NCI-H1092 treated with DMSO at 0.1 percent for 48 hours (cell line): Measurements from ENCODE around the gene POLR2F.
"Not testable (repeated sequence)": the region's sequence is repeated elsewhere in the genome, so short reads cannot be mapped to it uniquely, and the experiment has no call there.

Experiments
- DNase-seq: peaks from one replicate; lab custom pipeline; 2025; lab: John Stamatoyannopoulos, UW

Gene POLR2F

GRCh38 chr22:37954686-37955085 lies 1.2 kb downstream of the POLR2F start:
- no peak for DNase-seq

GRCh38 chr22:37955825-37956397 lies 2.4 kb downstream of the POLR2F start:
- DNase-seq, result not testable (repeated sequence)

- no peak for DNase-seq
Observed at GRCh38 chr22:37957232-37957631, 3.7 kb downstream of the POLR2F start.

DNA sequence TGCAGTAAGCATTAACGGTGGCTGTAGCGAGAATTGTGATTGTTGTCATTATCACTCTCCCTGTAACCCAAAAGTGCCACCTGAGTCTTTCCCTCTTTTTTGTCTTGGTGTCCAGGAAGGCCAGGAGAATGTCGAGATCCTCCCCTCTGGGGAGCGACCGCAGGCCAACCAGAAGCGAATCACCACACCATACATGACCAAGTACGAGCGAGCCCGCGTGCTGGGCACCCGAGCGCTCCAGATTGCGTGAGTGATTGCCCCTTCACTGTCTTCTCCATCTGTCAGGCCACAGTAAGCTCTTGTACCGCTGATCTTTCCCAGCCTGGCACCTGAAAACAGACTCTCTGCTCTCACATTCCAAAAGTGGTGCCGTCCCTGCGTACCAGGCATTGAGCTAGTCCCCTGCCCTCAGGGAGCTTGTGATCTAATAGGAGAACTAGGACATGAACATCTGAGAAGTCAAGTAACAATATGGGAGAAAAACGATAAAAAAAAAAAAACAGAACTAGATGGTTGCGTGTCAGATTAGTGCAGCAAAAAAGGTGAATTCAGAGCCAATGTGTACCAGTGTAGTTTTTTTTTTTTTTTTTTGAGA lies 5.8 kb downstream of the POLR2F start:
- no peak for DNase-seq

DNA sequence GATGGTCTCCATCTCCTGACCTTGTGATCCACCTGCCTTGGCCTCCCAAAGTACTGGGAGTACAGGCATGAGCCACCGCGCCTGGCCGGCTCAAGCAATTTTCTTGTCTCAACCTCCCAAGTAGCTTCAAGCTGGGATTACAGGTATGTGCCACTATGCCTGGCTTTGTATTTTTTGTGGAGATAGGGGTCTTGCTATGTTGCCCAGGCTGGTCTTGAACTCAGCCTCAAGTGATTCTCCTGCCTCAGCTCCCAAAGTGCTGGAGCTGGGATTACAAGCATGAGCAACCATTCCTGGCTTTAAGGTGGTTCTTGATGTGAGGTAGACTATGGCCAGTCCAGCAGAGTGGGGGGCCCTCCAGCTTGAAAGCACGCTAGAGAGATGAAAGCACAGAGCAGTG lies 7.6 kb downstream of the POLR2F start:
- DNase-seq, result no peak

DNA sequence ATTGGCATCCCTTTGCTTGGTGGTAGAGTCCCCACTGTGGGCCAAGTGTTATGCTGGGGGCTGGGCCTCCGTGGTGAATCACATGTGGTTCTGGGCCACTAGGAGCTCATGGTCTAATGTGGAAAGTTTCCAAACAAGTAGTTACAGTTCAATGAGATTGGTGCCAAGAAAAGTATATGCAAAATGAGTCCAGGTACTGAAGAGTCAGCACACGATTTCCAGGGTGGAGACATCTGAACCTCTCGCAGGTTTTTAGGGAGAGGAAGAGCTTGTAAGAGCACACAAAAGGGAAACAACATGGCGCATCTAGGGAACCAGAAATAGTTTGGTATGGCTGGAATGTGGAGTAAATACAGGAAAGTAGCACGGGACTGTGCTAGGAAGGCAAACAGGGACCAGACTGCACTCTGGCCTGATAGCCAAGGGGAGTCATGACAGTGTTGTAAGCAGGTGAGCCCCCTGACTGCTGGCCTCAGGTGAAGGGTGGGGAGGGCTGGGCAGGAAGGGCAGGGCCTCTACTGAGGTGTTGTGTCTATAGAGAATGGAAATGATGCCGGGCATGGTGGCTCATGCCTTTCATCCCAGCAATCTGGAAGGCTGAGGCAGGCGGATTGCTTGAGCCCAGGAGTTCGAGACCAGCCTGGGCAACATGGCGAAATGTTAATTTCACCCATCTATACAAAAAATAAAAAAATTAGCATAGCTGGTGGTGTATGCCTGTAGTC lies 12.6 kb downstream of the POLR2F start:
- DNase-seq, result no peak

DNA sequence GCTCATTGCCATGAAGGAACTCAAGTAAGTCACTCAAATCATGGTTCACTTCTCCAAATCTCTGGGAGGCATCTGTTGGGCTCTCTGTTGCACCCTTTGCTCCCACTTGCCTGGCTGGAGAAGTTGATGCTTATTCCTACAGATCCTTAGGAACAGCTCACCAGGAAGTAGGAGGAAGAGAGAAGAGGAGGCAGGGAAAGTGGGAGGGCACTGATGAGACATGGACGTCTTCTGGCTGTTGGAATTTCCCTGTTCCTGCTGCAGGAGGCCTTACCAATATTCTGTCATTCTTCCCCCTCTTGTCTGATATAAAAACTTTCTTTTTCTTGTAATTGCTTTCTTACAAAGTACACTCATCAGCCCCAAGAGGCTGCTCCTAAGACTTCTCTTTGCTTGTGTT lies 13.6 kb downstream of the POLR2F start:
- no peak for DNase-seq

- no peak for DNase-seq
Observed at GRCh38 chr22:37967637-37968451, 14.3 kb downstream of the POLR2F start.

- DNase-seq, result no peak
Observed at GRCh38 chr22:37968452-37969251, 15.2 kb downstream of the POLR2F start.

DNA sequence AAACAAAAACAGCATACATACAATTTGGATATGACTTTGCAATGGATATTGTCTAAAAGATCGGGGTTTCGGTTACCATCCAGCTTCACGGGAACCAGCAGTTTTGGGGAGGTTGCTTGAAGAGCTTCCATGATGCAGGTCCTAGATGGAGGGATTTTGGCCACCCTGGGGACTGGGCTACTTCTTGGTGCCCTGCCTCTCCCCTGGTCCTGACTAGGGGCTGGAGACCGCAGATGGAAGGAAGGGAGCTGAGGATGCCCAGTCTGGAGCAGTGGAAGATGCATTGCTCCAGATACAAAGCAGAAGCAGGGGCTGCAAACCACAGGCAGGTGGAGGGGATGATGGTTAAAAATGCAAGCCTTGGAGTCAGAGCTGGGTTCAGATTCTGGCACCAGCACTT lies 17.4 kb downstream of the POLR2F start:
- DNase-seq, result no peak

GRCh38 chr22:37971475-37972434 lies 18.3 kb downstream of the POLR2F start:
- DNase-seq, result no peak

GRCh38 chr22:37972527-37972926 lies 19.0 kb downstream of the POLR2F start:
- DNase-seq, result peak; percentile 22

GRCh38 chr22:37973271-37974170 lies 20.0 kb downstream of the POLR2F start:
- no peak for DNase-seq

- no peak for DNase-seq
Observed at GRCh38 chr22:37975153-37975552, 21.7 kb downstream of the POLR2F start.

DNA sequence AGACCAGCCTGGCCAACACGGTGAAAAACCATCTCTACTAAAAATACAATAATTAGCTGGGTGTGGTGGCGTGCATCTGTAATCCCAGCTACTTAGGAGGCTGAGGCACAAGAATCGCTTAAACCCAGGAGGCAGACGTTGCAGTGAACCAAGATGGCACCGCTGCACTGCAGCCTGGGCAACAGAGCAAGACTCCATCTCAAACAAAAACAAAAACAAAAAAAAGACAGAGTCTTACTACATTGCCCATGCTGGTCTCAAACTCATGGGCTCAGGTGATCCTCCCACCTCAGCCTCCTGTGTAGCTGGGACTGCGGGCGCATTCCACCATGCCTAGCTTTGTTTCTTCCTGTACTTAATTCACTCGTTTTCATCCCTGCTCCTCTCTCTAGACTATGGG lies 22.5 kb downstream of the POLR2F start:
- DNase-seq, result not testable (repeated sequence)

- DNase-seq, result no peak
Observed at GRCh38 chr22:37976547-37976946, 23.0 kb downstream of the POLR2F start.

DNA sequence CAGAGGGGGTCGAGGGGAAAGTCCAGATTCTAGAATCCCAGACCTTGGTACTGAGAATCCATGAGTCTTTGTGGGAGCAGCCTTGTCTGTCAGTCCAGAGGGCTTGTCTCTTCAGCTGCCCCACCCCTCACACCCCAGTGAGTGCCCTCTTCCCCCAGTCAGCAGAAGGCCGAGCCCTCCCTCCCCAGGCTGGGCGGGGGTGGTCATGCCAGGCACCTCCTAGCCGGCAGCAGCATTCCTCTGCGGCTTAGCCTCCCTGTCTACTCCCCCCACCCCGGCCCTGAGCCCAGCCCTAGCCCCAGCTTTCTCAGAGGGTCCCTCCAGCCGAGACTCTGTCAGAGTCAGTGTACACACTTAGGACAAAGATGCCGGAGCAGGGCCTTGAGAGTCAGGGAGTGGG lies 26.3 kb downstream of the POLR2F start:
- DNase-seq, result no peak

DNA sequence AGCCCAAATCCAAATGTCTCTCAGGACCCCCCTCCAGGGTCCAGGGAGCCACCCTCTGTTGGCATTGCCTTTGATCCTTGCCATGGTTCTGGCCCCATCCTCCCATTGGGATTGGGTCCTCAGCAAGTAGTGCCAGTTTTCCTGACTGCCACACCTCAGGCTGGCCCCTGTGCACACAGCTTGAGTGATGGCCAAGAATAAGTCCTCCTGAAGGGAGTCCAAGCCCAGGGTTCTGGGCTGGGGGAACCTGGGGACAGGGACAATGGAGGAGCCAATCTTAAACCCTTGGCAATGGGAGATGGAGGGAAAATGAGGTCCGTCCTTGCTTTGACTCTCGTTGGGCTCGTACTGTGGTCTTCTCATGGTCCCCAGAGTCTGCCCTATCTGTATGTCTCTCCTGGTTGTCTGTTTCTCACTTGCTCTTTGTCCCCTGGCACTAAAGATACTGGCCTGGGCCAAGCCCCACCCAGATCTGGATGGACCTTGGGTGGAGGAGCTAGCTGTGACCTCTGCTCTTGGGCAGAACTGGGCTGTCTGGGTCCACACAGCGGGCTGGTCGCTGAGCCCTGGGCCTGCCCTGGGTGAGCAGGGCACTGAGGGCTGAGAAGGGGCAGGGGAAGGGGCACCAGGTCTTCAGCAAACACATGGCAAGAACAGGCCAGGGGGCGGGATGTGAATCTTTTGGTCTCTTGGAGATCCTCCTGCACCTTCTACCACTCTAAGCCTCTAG lies 27.9 kb downstream of the POLR2F start:
- DNase-seq, result no peak
